CD14-positive monocyte (primary cell): ENCODE results near the gene ITIH1. TPM values are rescaled to one million over a fixed set of nuclear protein-coding genes. Genes with fewer than 3 reads are reported as not detected.

ENCODE experiments used
- DNase-seq, 3 donors: peaks; one replicate each; pipeline ENCODE4 v3.0.0-alpha.2; 2011 to 2022
- H2AFZ ChIP-seq: 2 replicates; pipeline ENCODE4 v1.6.0; 2012; ENCODE audit warnings: mild to moderate bottlenecking, low read depth, low read length, inconsistent platforms; ENCODE audit not compliant: insufficient read depth, poor library complexity, severe bottlenecking
- H3K27ac ChIP-seq, 2 donors: 1 replicate in 1 of 2; 2 replicates in 1 of 2; pipeline ENCODE4 v1.5.1; 2012 to 2013; ENCODE audit warnings: low read length in 2 of 2, control low read depth in 1 of 2, inconsistent platforms in 1 of 2, low read depth in 1 of 2, mild to moderate bottlenecking in 1 of 2
- H3K27me3 ChIP-seq, 2 donors: one replicate each; pipeline versions ENCODE4 v1.6.0 to v1.6.1; 2011 to 2013; ENCODE audit warnings: low read length in 2 of 2; ENCODE audit not compliant: control insufficient read depth in 2 of 2, insufficient read depth in 2 of 2
- H3K36me3 ChIP-seq, 2 donors: replicated peaks in 1 of 2; 1 replicate in 1 of 2; 2 replicates in 1 of 2; pipeline versions ENCODE4 v1.5.1 to v1.6.1; 2012 to 2013; ENCODE audit warnings: low read length in 2 of 2, control low read depth in 1 of 2, inconsistent platforms in 1 of 2, mild to moderate bottlenecking in 1 of 2; ENCODE audit not compliant: insufficient read depth in 2 of 2, control insufficient read depth in 1 of 2
- H3K4me1 ChIP-seq, 2 donors: 1 replicate in 1 of 2; 2 replicates in 1 of 2; pipeline versions ENCODE4 v1.5.1 to v1.6.1; 2012 to 2013; ENCODE audit warnings: low read length in 2 of 2, control low read depth in 1 of 2, inconsistent platforms in 1 of 2, mild to moderate bottlenecking in 1 of 2, moderate library complexity in 1 of 2; ENCODE audit not compliant: insufficient read depth in 2 of 2, control insufficient read depth in 1 of 2
- H3K4me2 ChIP-seq: replicated peaks from 2 replicates; pipeline ENCODE3; 2012; ENCODE audit warnings: low read length, moderate library complexity, mild to moderate bottlenecking; ENCODE audit not compliant: poor library complexity, severe bottlenecking; ENCODE audit errors: extremely low read depth
- H3K4me3 ChIP-seq, 3 experiments: fragments of 200-600 bp in 1 of 3; sonication (generic) in 1 of 3; replicated peaks in 1 of 3; 1 replicate in 2 of 3; 2 replicates in 1 of 3; pipeline ENCODE4 v1.5.1; 2011 to 2013; ENCODE audit warnings: low read length in 3 of 3, mild to moderate bottlenecking in 3 of 3, control low read depth in 2 of 3, low read depth in 2 of 3, inconsistent platforms in 1 of 3, moderate library complexity in 1 of 3
- H3K79me2 ChIP-seq: 2 replicates; pipeline ENCODE4 v1.6.0; 2012; ENCODE audit warnings: mild to moderate bottlenecking, control low read depth, inconsistent platforms, low read length, moderate library complexity; ENCODE audit not compliant: insufficient read depth
- H3K9ac ChIP-seq: 2 replicates; pipeline ENCODE4 v1.6.0; 2017; ENCODE audit warnings: low read length, mild to moderate bottlenecking; ENCODE audit not compliant: insufficient read depth, poor library complexity, severe bottlenecking
- H3K9me3 ChIP-seq, 2 donors: replicated peaks in 1 of 2; 1 replicate in 1 of 2; 2 replicates in 1 of 2; pipeline versions ENCODE4 v1.5.1 to v1.6.1; 2012 to 2013; ENCODE audit warnings: low read length in 2 of 2, control low read depth in 1 of 2; ENCODE audit not compliant: control insufficient read depth in 1 of 2, insufficient read depth in 1 of 2
- H4K20me1 ChIP-seq: 2 replicates; pipeline ENCODE4 v1.6.0; 2012; ENCODE audit warnings: mild to moderate bottlenecking, low read length, control low read depth, moderate library complexity; ENCODE audit not compliant: insufficient read depth
- H3K27ac Mint-ChIP-seq, 7 donors: one replicate each; pipeline ENCODE4 v1.8.0; 2020; ENCODE audit warnings: mild to moderate bottlenecking in 7 of 7, mixed read lengths in 7 of 7, moderate library complexity in 6 of 7, inconsistent platforms in 2 of 7
- H3K27me3 Mint-ChIP-seq, 3 donors: one replicate each; pipeline ENCODE4 v1.8.0; 2021 to 2022; ENCODE audit warnings: low read depth in 3 of 3, mild to moderate bottlenecking in 3 of 3, mixed read lengths in 3 of 3, moderate library complexity in 3 of 3, inconsistent platforms in 1 of 3
- H3K36me3 Mint-ChIP-seq, 2 donors: one replicate each; pipeline ENCODE4 v1.8.0; 2020; ENCODE audit warnings: mixed read lengths in 2 of 2, inconsistent platforms in 1 of 2, mild to moderate bottlenecking in 1 of 2
- H3K4me1 Mint-ChIP-seq: one replicate; pipeline ENCODE4 v1.8.0; 2020; ENCODE audit warnings: mild to moderate bottlenecking, mixed read lengths
- H3K4me3 Mint-ChIP-seq, 2 donors: one replicate each; pipeline ENCODE4 v1.8.0; 2020; ENCODE audit warnings: mild to moderate bottlenecking in 2 of 2, mixed read lengths in 2 of 2, moderate library complexity in 1 of 2
- H3K9me3 Mint-ChIP-seq, 7 donors: one replicate each; pipeline ENCODE4 v1.8.0; 2020 to 2022; ENCODE audit warnings: mixed read lengths in 7 of 7, mild to moderate bottlenecking in 6 of 7, moderate library complexity in 6 of 7, inconsistent platforms in 2 of 7
- CTCF ChIP-seq: fragments of 200-600 bp; IDR thresholded peaks from one replicate; pipeline ENCODE4 v1.8.0; 2022; ENCODE audit warnings: antibody characterized with exemption, mild to moderate bottlenecking
- WGBS: methylation state at CpG from one replicate; pipeline ENCODE4 v1.1.5; 2013; ENCODE audit warnings: missing lambda C conversion rate; ENCODE audit not compliant: insufficient coverage; 5-methylcytosine and 5-hydroxymethylcytosine counted together
- intact Hi-C, 2 donors: fragments of 100-400 bp; cut with micrococcal nuclease; formaldehyde crosslinking; loops; one replicate each; pipeline versions ENCODE4 v1.15.0 to v1.15.1; 2023
- polyA plus RNA-seq, 3 donors: library from polyadenylated mRNA; depleted of rRNA in 1 of 3; unstranded in 2 of 3; stranded (reverse) in 1 of 3; fragments of 300-500 nt in 2 of 3; fragments of >200 nt in 1 of 3; fragmentation: Illumina TruSeq in 2 of 3; gene quantifications; 1 replicate in 2 of 3; 2 replicates in 1 of 3; pipeline ENCODE4 v1.2.3, GENCODE V29; 2012 to 2021

The ITIH1 gene
- polyA plus RNA-seq, 3 donors = 0.75 to 4.4 (median 1.3) TPM

- 95% methylated on average over 2 of the region's 2 CpGs for WGBS
- no peak for TF ChIP-seq CTCF
- H3K27me3 Mint-ChIP-seq = peaks cover 0 to 7% (median 2%) of the 10 kb centered on the region in 3 donors
These were observed 31.8 kb downstream of the ITIH1 start for GRCh38 chr3:52809149-52809548.

GRCh38 chr3:52809662-52810377 is 32.4 kb downstream of the ITIH1 start:
- Histone ChIP-seq H3K27ac (no peak overlapping the region), H3K4me1 (no peaks in the 10 kb centered on the region), H3K9ac (no peak overlapping the region), H3K27me3 (no peaks in the 10 kb centered on the region), H3K79me2 (no peaks in the 10 kb centered on the region), H3K36me3 (no peaks in the 10 kb centered on the region), H3K9me3 (no peaks in the 10 kb centered on the region), H3K4me2 (no peak overlapping the region), H3K4me3 (no peak overlapping the region), H4K20me1 (no peaks in the 10 kb centered on the region), H2AFZ (no peak overlapping the region)
- Mint-ChIP-seq H3K4me3 (no peak overlapping the region), H3K4me1 (peaks cover 5% of the 10 kb centered on the region), H3K9me3 (no peaks in the 10 kb centered on the region), H3K27ac (no peak overlapping the region), H3K27me3 (peaks cover 0 to 7% (median 2%) of the 10 kb centered on the region in 3 donors), H3K36me3 (no peaks in the 10 kb centered on the region)
- no peak for DNase-seq
- TF ChIP-seq CTCF = no peak
- WGBS = 46% methylated on average over 6 of the region's 7 CpGs
- intact Hi-C loops = no loop called here

More at GRCh38 chr3:52809149-52809548, 31.8 kb downstream of the ITIH1 start:
- no peaks in the 10 kb centered on the region for H3K36me3 ChIP-seq
- Mint-ChIP-seq H3K4me3 (no peak overlapping the region), H3K4me1 (peaks cover 5% of the 10 kb centered on the region), H3K36me3 (no peaks in the 10 kb centered on the region), H3K9me3 (no peaks in the 10 kb centered on the region), H3K27ac (no peak overlapping the region)
- no peaks in the 10 kb centered on the region for H3K9me3 ChIP-seq
- H2AFZ ChIP-seq = no peak overlapping the region
- DNase-seq = no peak
- H3K79me2 ChIP-seq = no peaks in the 10 kb centered on the region
- no peak overlapping the region for H3K4me2 ChIP-seq
- H3K9ac ChIP-seq = no peak overlapping the region
- intact Hi-C loops = no loop called here
- no peaks in the 10 kb centered on the region for H3K27me3 ChIP-seq
- H3K4me3 ChIP-seq = no peak overlapping the region
- no peaks in the 10 kb centered on the region for H3K4me1 ChIP-seq
- H4K20me1 ChIP-seq = no peaks in the 10 kb centered on the region
- H3K27ac ChIP-seq = no peak overlapping the region
